ENCODE measurements around the gene BTBD3. TPM values are rescaled to one million over a fixed set of nuclear protein-coding genes. Genes with fewer than 3 reads are reported as not detected.

Gene BTBD3
- total RNA-seq, 1 donor from 2014 or later: 35.1 TPM

GRCh38 chr20:11958855-11959254 is 41.2 kb downstream of the BTBD3 start:
- no peak for DNase-seq (ENCODE audit: low read depth)
- no peak for TF ChIP-seq CTCF (conservative IDR thresholded peaks at IDR 0.05; ENCODE audit: low read depth, low read length)
- no peak overlapping the region for H3K4me3 ChIP-seq (ENCODE audit: low read depth, low read length)

- H3K4me3 ChIP-seq (ENCODE audit: low read depth, low read length): no peak overlapping the region
- peak; percentile 25 for TF ChIP-seq CTCF (conservative IDR thresholded peaks at IDR 0.05; ENCODE audit: low read depth, low read length)
- no peak for DNase-seq (ENCODE audit: low read depth)
Observed at GRCh38 chr20:11965602-11966001, 47.9 kb downstream of the BTBD3 start.

- no peak for DNase-seq (ENCODE audit: low read depth)
- no peak for TF ChIP-seq CTCF (conservative IDR thresholded peaks at IDR 0.05; ENCODE audit: low read depth, low read length)
- H3K4me3 ChIP-seq (ENCODE audit: low read depth, low read length): no peak overlapping the region
Observed at GRCh38 chr20:11966186-11966585, 48.5 kb downstream of the BTBD3 start.

- TF ChIP-seq CTCF (conservative IDR thresholded peaks at IDR 0.05; ENCODE audit: low read depth, low read length): no peak
- no peak for DNase-seq (ENCODE audit: low read depth)
Observed at GRCh38 chr20:11970243-11970836, 52.6 kb downstream of the BTBD3 start.

GRCh38 chr20:11972478-11972877 is 54.8 kb downstream of the BTBD3 start:
- no peak overlapping the region for H3K4me3 ChIP-seq (ENCODE audit: low read depth, low read length)
- DNase-seq (ENCODE audit: low read depth): no peak
- no peak for TF ChIP-seq CTCF (conservative IDR thresholded peaks at IDR 0.05; ENCODE audit: low read depth, low read length)

More at GRCh38 chr20:11970243-11970836, 52.6 kb downstream of the BTBD3 start:
- H3K4me3 ChIP-seq (ENCODE audit: low read depth, low read length): no peak overlapping the region
